GM12878 (cell line): ENCODE measurements around the gene CACNB3. TPM values are rescaled to one million over a fixed set of nuclear protein-coding genes. Genes with fewer than 3 reads are reported as not detected.

Source experiments
- ASH2L ChIP-seq: fragments of 300-600, 200-600 bp; sonication (generic); IDR thresholded peaks from 2 replicates; pipeline ENCODE4 v1.6.1; 2017; ENCODE audit warnings: low read depth, mild to moderate bottlenecking, borderline replicate concordance
- ATF3 ChIP-seq: IDR thresholded peaks from 2 replicates; pipeline ENCODE4 v1.6.1; 2011; ENCODE audit warnings: low read depth, mild to moderate bottlenecking, low read length, moderate library complexity, borderline replicate concordance; ENCODE audit errors: extremely low read depth
- ATF7 ChIP-seq: fragments of 450-650 bp; IDR thresholded peaks from 2 replicates; pipeline ENCODE4 v1.6.1; 2016; ENCODE audit warnings: low read depth, mild to moderate bottlenecking
- BACH1 ChIP-seq: fragments of 450-650 bp; IDR thresholded peaks from 2 replicates; pipeline ENCODE4 v1.6.1; 2017; ENCODE audit warnings: mild to moderate bottlenecking, borderline replicate concordance
- CHD2 ChIP-seq: IDR thresholded peaks from 2 replicates; pipeline ENCODE4 v1.6.1; 2011; ENCODE audit warnings: low read depth, low read length, improper control_type of control experiment, borderline replicate concordance
- CTCF ChIP-seq, 3 experiments: IDR thresholded peaks in 2 of 3; conservative IDR thresholded peaks in 1 of 3; 2 replicates each; pipeline ENCODE4 v1.5.1; 2011; ENCODE audit warnings: low read depth in 3 of 3, low read length in 3 of 3, mild to moderate bottlenecking in 3 of 3, control low read depth in 2 of 3, moderate library complexity in 2 of 3, inconsistent platforms in 1 of 3, mixed read lengths in 1 of 3; ENCODE audit not compliant: control insufficient read depth in 2 of 3, insufficient read depth in 1 of 3; ENCODE audit errors: extremely low read depth in 1 of 3
- EGR1 ChIP-seq, 2 experiments: IDR thresholded peaks; 1 replicate in 1 of 2; 2 replicates in 1 of 2; pipeline ENCODE4 v1.6.1; 2011 to 2012; ENCODE audit warnings: low read depth in 2 of 2, low read length in 2 of 2, borderline replicate concordance in 1 of 2, mild to moderate bottlenecking in 1 of 2, moderate library complexity in 1 of 2
- IKZF2 ChIP-seq, 2 experiments: fragments of 450-650 bp; IDR thresholded peaks; 2 replicates each; pipeline ENCODE4 v1.6.1; 2017; ENCODE audit warnings: mild to moderate bottlenecking in 2 of 2, moderate library complexity in 2 of 2
- LARP7 ChIP-seq: fragments of 450-650 bp; IDR thresholded peaks from 2 replicates; pipeline ENCODE4 v1.6.1; 2017; ENCODE audit warnings: mild to moderate bottlenecking
- PBX3 ChIP-seq: IDR thresholded peaks from 2 replicates; pipeline ENCODE4 v1.6.1; 2011; ENCODE audit warnings: mild to moderate bottlenecking, low read depth, low read length, moderate library complexity; ENCODE audit not compliant: insufficient replicate concordance
- POU2F2 ChIP-seq: IDR thresholded peaks from 3 replicates; pipeline ENCODE4 v1.6.1; 2011; ENCODE audit warnings: low read depth, mild to moderate bottlenecking, low read length, borderline replicate concordance
- SMAD1 ChIP-seq: fragments of 450-650 bp; IDR thresholded peaks from 2 replicates; pipeline ENCODE4 v1.6.1; 2018; ENCODE audit warnings: mild to moderate bottlenecking, low read depth; ENCODE audit not compliant: partially characterized antibody
- SMC3 ChIP-seq: IDR thresholded peaks from 2 replicates; pipeline ENCODE4 v1.6.1; 2011; ENCODE audit warnings: low read length, improper control_type of control experiment, borderline replicate concordance
- ZBTB4 ChIP-seq: fragments of 450-650 bp; formaldehyde crosslinking; IDR thresholded peaks from 2 replicates; pipeline ENCODE4 v1.4.0; 2022; ENCODE audit warnings: mild to moderate bottlenecking, moderate library complexity
- ZNF384 ChIP-seq: IDR thresholded peaks from 2 replicates; pipeline ENCODE4 v1.6.1; 2012; ENCODE audit warnings: low read depth, mild to moderate bottlenecking, low read length, improper control_type of control experiment, borderline replicate concordance
- ZZZ3 ChIP-seq: IDR thresholded peaks from 2 replicates; pipeline ENCODE4 v1.6.1; 2011; ENCODE audit warnings: low read depth; ENCODE audit not compliant: control insufficient read depth, insufficient read length
- polyA plus RNA-seq, 11 experiments: library from polyadenylated mRNA; depleted of rRNA in 4 of 11; unstranded in 6 of 11; stranded (reverse) in 5 of 11; fragments of >200 nt; fragmentation: Nextera tagmentation in 4 of 11; fragmentation: Illumina TruSeq in 1 of 11; extraction: Ambion mirVana in 4 of 11; extraction: Trizol in 1 of 11; gene quantifications; 1 replicate in 1 of 11; 2 replicates in 10 of 11; pipeline versions ENCODE4 v1.2.1 to v1.2.3, GENCODE V29; 2011 to 2016; ENCODE audit warnings: inconsistent platforms in 2 of 11, missing spikeins in 2 of 11, low read depth in 1 of 11
- total RNA-seq, 4 experiments: library from RNA; depleted of rRNA in 3 of 4; stranded (reverse); fragments of >200 nt in 3 of 4; fragmentation: Illumina TruSeq in 1 of 4; extraction: Trizol in 1 of 4; gene quantifications; 2 replicates each; pipeline versions ENCODE4 v1.2.1 to v1.2.3, GENCODE V29; 2013 to 2021
- TF ChIP-seq, protein P1 (sequence below): IDR thresholded peaks from 2 replicates; pipeline ENCODE4 v1.6.1; 2012; ENCODE audit warnings: low read depth, low read length, improper control_type of control experiment
- TF ChIP-seq, protein P2 (sequence below): fragments of 450-650 bp; conservative IDR thresholded peaks from 2 replicates; pipeline ENCODE4 v1.6.1; 2017; ENCODE audit warnings: mild to moderate bottlenecking, moderate library complexity

Gene CACNB3
- total and polyA plus RNA-seq, 10 of the 15 experiments (the other 5 are each of a cell fraction or from before 2014, with no cell fraction given), result 0.78 to 5.0 (median 1.7) TPM

- TF ChIP-seq LARP7 (peak; percentile 62), ATF7 (no peak), ASH2L (no peak), ZNF384 (no peak), PBX3 (peak; percentile 90), ZBTB4 (no peak), SMC3 (no peak), BACH1 (peak; percentile 96), SMAD1 (no peak), CHD2 (peak; percentile 74), ZZZ3 (no peak), IKZF2 (IDR thresholded peaks at IDR 0.05) (no peak), ATF3 (no peak), EGR1 (IDR thresholded peaks at IDR 0.05; ENCODE audit: borderline replicate concordance in 1 of 2, low read depth in 2 of 2, low read length in 2 of 2) (no peak), POU2F2 (peak; percentile 94), CTCF (IDR thresholded peaks at IDR 0.05 in 2 of 3, conservative IDR thresholded peaks at IDR 0.05 in 1 of 3; ENCODE audit: control insufficient read depth in 2 of 3, extremely low read depth in 1 of 3, insufficient read depth in 1 of 3, low read depth in 3 of 3, low read length in 3 of 3) (0 out of 6 replicates have a peak, but pooled peaks of 1 of the 3 experiments have one; percentile 5)
- TF ChIP-seq, protein P1, sequence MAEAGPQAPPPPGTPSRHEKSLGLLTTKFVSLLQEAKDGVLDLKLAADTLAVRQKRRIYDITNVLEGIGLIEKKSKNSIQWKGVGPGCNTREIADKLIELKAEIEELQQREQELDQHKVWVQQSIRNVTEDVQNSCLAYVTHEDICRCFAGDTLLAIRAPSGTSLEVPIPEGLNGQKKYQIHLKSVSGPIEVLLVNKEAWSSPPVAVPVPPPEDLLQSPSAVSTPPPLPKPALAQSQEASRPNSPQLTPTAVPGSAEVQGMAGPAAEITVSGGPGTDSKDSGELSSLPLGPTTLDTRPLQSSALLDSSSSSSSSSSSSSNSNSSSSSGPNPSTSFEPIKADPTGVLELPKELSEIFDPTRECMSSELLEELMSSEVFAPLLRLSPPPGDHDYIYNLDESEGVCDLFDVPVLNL, result peak; percentile 48; the same call in 1 of the 2 replicates
- TF ChIP-seq, protein P2, sequence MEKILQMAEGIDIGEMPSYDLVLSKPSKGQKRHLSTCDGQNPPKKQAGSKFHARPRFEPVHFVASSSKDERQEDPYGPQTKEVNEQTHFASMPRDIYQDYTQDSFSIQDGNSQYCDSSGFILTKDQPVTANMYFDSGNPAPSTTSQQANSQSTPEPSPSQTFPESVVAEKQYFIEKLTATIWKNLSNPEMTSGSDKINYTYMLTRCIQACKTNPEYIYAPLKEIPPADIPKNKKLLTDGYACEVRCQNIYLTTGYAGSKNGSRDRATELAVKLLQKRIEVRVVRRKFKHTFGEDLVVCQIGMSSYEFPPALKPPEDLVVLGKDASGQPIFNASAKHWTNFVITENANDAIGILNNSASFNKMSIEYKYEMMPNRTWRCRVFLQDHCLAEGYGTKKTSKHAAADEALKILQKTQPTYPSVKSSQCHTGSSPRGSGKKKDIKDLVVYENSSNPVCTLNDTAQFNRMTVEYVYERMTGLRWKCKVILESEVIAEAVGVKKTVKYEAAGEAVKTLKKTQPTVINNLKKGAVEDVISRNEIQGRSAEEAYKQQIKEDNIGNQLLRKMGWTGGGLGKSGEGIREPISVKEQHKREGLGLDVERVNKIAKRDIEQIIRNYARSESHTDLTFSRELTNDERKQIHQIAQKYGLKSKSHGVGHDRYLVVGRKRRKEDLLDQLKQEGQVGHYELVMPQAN, result peak; percentile 86
Measured at GRCh38 chr12:48865281-48866051, 47.2 kb downstream of the CACNB3 start, which contains the start of gene RND1 (continued).
